NCI-H524 (cell line): Measurements from ENCODE around the gene SDR42E1.
"Not testable (repeated sequence)": the region's sequence is repeated elsewhere in the genome, so short reads cannot be mapped to it uniquely, and the experiment has no call there.

Experiments used
- DNase-seq, 2 experiments: peaks; one replicate each; lab custom pipeline; 2025; lab: John Stamatoyannopoulos, UW

SDR42E1 gene

DNA sequence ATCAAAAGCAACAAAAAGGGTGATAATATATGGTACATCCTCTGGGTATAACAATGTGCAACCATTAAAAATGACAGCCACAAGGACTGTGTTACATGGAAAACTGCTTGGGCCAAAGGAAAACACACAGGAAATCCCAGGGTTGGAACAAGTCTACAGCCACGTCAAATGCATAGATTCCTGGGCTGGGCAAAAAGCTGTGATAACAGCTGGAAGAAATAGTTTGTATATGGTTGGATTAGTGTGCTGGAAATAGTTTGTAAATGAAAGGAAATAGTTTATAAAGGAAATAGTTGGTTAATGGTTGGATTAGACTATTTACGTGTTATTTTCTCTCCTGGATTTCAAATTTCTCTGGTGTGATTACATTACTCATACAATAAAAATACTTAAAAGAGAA is 26.4 kb upstream of the SDR42E1 start:
- no peak for DNase-seq

DNA sequence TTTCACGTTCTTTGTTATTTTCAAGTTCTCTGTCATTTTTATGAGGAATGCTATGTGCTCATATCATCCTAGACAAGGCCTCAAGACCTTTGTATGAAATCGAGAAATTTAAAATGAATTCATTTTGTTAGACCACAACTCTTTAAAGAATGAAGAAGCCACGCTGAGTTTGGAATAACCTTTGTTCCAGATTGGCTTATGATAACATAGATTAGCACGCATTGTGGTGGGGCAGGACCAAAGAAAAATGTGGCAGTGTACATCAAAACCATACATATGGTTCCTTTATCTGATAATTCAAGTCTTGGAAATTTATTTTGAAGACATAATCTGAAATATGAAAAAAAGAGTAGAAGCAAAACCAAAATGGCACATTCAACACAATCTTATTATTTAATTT is 26.0 kb upstream of the SDR42E1 start:
- no peak for DNase-seq

DNA sequence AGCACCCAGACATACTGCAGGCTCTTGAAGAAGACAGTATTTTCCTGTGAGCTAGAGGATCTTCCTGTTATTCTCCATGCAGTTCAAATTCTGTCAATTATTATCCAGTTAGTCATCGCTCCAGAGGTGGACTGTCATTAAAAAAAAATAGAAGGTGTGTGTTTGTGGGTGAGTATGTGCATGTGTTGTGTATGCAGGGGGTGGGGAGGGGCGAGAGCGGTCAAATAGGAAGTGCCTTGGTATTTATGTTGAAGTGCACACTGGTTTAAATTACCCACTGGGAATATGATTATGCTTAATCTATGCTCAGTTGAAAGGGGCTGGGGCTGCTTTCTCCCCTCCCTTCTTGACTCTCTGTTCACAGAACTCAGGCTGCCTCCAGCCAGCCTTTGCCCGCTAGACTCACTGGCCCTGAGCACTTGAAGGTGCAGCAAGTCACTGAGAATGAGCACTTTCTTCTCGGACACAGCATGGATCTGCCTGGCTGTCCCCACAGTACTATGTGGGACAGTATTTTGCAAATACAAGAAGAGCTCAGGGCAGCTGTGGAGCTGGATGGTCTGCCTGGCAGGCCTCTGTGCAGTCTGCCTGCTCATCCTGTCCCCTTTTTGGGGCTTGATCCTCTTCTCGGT is 23.8 kb upstream of the SDR42E1 start, which contains the start of gene HSD17B2:
HSD17B2 (plus strand) TSS at position 273 of the 632 bp plus-strand sequence; CDS start at position 445, 172 bp downstream.
- no peak for DNase-seq

DNA sequence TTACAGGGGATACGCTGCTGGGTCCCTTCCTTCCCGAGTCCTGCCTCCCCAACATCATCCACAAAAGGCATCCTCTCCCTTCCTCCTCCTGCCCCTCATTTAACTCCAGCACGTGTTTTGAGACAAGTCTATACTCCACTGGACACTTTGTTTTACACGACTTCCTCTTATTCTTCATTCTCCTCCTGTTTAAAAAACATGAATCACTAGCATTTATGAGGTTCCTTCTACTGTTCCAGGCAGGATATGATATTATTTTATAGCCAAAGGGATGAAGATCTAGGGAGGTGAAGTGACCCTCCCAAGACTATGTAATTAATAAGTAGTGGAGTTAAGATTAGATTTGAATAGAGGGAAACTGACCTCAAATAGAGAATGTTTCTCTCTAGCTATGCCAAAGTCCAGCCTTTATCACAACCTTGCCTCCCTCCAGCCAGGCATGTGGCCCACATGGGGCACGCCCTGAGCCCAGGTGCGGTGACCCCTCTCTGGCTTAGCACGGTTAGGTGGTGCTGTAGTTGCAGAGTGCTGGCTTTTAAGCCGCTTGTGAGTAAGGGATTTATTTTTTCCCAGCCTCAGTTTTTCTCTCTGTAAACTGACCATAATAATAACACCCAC is 22.5 kb upstream of the SDR42E1 start:
- DNase-seq, result no peak

DNA sequence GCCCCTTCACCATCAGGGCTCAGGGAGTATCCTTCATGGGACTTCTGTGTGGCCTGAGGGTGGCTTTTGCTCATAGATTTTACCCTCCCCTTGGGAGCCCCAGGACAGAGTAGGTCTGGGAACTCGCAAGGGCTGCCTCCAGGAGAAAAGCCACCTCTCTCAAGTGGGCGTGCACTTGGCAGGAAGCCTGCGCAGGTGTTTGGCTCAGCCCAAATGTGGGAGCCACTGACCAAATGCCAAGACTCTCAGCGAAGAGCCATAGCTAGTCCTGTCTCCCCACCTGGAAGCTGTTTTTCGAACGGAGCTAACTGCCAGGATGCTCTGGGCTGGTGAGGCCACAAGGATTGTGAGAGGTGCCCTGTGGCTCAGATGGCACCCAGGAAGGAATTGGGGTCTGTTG is 21.7 kb upstream of the SDR42E1 start:
- no peak for DNase-seq

DNA sequence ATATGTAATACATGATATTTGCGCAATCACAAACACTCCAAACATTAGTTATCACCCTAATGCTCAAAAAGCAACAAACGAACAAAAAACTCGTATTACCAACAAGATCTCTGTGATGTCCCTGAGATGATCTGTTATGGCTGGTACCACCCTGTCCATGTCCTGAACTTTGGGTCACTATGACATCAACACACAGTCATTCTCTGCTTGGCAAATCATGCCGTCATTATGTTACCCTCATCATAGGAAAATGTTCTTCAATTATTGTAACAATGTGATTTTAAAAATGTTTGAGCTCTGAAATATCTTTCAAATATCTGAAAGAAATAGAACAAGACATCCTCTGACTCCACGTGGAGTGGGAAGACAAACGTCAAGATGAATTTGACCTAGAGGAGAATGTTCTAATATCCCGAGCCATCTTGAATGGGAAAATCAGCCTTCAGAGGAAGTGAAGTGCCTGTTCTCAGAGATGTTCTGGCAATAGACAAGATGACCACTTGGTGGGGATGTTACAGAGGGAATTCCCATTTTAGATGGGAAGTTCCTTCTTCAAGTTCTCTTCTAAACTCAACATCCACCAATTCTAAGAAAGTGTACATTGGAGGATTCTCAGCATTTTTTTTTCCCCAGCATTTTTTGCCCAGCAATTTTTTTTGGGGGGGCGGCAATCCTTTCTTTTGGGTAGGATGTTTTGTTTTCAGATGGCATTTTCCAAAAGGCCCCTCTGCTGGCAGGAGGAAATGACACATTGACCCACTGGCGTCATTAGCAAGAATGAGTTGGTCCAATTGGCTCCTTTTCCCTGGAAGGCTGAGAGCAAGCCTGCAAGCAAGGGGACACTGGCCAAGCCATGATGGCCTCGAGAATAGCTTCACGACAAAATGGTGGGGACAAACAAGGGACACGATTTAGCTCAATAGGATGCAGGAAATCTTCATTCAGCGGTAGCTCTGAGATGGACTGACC is 20.1 kb upstream of the SDR42E1 start:
- peak; percentile 37 to 81 for DNase-seq

DNA sequence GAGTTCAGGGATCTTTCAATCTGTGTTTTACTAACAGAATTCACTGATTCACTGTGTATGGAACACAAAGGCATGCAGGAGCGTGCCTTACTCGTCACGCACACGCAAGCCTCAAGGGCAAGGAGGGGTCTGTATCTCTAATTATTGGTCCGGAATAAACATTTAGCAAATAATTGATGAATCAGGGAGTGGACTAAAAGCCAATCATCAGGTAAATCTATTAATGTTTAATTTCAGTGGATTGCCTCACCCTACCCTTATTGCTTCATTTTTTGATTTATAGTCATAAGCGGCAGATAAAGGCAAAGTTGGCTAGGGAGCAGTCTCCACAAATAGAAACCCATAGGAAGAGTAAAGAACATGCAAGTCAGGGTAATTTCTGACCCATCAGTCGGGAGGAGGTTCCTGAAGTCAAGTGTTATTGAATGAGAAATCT is 16.4 kb upstream of the SDR42E1 start:
- no peak for DNase-seq

DNA sequence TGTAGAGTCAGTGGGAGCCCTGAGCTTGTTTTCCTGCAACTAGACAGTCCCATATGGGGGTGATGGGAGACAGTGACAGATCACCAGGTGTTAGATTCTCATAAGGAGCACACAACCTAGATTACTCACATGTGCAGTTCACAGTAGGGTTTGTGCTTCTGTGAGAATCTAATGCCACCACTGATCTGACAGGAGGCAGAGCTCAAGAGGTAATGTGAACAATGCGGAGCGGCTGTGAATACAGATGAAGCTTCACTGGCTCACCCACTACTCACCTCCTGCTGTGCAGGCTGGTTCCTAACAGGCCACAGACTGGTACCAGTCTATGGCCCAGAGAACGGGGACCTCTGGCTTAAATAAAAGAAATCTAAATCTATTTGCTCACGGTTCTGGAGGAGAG is 13.6 kb upstream of the SDR42E1 start:
- DNase-seq, result no peak

DNA sequence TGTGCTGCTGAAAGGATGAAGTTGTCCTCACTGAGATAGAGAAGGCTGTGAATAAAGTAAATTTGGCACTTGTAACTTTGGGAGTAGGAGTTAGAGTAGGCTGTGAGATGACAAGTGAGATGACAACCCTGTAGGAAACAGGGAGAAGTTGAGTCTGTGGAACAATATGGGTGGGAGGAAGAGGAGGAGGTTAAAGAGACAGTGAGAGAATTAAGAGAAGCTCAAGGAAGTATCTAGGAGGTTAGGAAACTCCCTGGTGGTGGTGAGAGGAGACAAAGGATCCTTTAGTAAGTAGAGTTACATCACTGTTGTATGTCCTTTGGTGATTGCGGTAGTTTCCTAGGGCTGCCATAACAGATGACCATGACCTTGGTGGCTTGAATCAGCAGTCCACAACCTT is 13.0 kb upstream of the SDR42E1 start:
- DNase-seq, result no peak

DNA sequence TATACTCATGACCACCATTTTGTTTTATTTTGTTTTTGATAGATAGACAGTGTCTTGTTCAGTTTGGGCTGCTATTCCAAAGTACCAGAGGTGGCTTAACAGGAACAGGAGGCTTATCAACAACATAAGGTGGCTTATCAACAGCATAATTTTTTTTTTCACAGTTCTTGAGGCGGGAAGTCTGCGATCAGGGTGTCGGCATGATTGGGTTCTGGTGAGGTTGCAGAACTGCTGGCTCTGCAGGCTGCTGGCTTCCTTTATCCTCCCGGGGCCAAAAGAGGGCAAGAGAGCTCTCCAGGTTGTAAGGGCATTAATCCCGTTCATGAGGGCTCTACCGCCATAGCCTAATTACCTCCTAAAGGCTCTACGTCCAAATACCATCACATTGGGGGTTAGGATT is 11.9 kb upstream of the SDR42E1 start:
- DNase-seq, result no peak

DNA sequence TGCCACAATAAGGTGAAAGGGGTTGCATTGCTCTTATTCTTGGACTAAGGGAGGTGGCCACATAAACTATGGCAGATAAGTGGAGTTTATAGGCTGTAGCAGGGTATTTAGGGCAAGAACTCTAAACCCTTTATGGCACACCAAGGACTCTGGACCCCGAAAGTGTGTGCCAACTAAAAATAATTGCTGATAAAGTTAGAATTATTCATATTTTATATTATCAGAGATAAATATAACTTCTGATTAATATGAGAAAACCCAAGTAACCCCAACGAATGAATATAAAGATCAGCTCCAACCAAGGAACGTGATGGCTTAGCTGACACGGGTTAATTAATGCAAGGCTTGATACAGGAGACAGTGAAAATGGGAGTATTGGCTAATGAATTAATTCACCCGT is 8.8 kb upstream of the SDR42E1 start:
- DNase-seq, result no peak

DNA sequence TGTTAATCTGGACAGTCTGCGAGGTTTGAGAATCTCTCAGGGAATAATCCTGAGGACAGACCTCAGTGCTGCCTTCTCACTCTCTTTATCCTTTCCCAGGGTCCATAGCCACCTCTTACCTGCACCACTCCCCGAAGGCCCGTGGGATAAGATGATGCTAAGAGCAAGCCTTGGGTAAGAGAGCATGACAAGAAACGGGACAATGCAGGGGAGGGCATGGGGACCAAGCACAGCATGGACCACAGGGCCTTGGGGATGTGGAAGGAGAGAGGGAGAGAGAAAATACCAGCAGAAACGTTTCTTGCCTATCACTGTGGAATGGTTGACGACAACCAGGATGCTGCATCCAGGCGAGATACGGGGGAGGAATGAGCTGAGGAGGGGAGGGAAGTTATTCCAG is 8.3 kb upstream of the SDR42E1 start:
- no peak for DNase-seq

DNA sequence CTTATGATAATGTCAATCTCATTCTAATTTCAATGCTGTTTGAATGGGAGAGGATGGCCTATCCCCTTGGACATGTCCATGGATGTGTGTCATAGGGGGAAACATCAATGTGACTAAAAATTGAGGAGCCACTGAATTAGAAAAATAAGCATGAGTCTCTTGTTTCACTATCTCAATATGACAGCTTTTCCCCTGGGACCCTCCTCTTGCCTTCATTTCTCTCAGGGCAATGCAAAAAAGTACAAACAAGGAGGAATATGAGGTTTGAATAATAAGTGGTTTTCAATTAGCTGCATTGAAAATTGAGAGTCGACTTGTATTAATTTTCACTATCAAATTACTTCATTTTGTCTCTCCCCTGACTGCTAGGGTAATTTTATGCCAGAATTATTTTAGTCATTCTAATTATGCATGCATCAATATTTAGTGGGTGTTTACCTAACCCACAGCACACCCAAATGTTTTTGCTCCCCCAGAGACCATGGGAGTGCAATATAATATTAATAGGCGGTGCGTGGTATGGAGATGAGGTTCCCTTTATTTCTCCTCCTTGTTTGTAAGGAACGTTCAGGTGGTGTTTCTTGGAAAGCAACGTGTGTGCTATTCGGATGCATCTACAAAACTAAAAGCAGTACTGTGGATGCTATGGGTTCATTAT is 6.8 kb upstream of the SDR42E1 start:
- no peak for DNase-seq

DNA sequence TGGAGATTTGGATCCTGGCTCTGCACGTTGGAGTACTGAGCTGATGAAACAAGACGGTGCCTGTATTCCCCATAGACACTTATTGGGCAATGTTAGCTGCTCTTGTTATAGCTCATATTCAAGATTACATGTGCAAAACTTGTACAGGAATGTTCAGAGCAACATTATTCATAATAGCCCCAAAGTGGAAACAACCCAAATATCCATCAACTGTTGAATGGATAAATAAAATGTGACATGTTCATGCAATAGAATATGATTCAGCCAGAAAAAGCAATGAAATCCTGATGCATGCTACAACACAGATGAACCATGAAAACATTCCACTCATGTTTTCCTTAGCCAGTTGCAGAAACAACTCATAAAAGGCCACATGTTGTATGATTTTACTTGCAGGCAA is 5.7 kb upstream of the SDR42E1 start:
- DNase-seq, result no peak

DNA sequence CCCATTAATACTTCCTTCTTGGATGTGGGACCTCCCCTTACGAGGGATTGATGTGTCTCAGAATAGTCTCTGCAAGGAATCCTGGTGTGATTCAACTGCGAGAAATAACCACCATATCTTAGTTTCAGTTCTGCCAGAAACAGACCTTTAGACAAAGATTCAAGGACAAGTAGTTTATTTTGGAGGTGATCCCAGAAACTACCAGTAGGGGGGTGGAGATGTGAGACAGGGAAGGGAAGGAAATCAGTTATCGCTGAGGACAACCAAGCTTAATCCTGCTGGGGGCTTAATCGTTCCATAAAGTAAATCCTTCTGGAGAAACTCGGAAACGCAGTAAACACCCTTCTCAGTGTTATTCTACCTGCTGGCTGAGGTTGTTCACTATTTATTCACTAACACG is 5.0 kb upstream of the SDR42E1 start:
- DNase-seq, result peak; percentile 24 to 51

DNA sequence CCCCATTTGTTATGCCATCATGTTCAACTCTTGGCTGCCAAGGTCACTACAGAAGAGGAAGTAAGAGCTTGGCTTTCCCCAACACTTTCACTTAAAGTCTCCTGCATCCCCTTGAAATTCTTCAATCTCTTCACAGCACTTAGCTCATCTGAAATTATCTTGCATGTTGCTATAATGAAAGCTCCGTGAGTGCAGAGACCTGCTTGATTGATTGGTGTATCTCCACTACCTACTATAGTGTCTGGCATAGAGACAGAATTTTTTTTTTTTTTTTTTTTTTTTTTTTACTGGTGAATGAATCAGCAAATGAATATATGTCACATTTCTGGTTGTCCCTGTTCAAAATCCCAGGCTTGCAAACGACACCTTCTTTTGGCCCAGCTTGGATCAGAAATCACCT is 1.9 kb upstream of the SDR42E1 start:
- no peak for DNase-seq

DNA sequence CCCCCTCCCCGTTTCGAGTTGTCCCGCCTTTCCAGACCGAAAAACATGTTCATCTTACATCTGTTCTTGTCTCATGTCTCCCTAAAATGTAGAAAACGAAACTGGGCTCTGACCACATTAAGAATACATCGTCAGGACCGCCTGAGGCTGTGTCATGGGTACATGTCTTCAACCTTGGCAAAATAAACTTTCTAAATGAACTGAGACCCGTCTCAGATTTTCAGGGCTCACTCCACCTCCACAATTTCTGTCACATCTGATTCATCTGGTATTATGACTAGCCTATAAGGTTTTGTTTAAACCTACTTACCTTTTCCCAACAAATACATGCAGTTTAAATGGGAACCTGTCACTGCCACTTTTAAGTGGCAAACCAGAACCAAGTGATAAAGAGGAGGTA is 621 bp downstream of the SDR42E1 start:
- no peak for DNase-seq

DNA sequence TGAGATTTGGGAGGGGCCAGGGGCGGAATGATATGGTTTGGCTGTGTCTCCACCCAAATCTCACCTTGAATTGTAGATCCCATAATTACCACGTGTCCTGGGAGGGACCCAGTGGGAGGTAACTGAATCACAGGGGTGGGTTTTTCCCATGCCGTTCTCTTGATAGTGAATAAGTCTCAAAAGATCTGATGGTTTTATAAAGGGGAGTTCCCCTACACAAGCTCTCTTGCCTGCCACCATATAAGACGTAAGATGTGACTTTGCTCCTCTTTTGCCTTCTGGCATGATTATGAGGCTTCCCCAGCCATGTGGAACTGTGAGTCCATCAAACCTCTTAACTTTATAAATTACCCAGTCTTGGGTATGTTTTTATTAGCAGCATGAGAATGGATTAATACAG is 1.5 kb downstream of the SDR42E1 start:
- DNase-seq, result not testable (repeated sequence)

DNA sequence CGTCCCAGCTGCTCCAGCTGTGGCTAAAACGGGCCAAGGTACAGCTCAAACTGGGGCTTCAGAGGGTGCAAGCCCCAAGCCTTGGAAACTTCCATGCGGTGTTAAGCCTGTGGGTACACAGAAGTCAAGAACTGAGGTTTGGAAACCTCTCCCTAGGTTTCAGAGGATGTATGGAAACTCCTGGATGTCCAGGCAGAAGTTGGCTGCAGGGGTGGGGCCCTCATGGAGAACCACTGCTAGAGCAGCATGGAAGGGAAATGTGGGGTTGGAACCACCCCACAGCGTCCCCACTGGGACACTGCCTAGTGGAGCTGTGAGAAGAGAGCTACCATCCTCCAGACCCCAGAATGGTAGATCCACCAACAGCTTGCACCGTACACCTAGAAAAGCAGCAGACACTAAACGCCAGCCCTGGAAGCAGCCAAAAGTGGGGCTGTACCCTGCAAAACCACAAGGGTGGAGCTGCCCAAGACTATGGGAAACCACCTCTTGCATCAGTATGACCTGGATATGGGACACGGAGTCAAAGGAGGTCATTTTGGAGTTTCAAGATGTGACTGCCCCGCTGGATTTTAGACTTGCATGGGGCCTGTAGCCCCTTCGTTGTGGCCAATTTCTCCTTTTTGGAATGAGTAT is 2.2 kb downstream of the SDR42E1 start:
- no peak for DNase-seq

DNA sequence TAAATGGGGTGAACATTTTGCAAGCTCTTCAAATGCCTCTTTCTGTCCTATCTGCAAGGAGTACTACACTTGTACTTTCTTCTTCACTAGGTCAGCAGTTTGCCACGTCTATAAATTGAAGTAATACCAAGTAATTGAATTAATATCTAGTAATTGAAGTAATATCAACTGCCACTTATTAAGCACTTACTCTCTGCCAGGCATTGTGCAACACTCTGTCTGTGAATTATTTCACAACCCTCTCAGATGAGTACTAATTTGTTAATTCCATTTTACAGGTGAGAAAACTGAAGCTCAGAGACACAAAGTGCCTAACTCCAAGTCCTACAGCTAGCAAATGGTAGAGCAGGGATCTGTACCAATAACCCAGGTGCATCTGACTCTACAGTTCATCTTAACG is 4.1 kb downstream of the SDR42E1 start:
- DNase-seq, result no peak

DNA sequence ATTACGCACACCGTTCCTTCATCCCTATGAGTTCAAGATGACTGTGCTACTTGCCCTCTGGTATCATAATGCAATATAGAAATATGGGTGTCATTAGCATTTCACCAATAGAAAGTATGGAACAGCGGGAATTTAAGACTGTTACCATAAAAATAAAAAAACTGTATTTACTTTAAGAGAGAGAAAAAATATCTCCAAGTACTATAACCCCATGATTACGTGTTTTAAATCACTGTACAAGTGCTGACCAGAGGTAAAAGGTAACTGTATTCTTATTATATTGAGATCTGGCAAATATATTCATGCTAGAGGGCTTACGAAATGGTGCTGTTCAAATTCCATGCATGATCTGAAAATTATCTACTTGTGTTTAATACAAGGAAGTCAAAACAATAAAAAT is 5.2 kb downstream of the SDR42E1 start:
- DNase-seq, result no peak
